H1 (cell line): ENCODE results near the gene RNF157. TPM values are rescaled to one million over a fixed set of nuclear protein-coding genes. Genes with fewer than 3 reads are reported as not detected.
A peak's percentile ranks its signal among the peaks of the same experiment; 100 is the strongest.

Experiments used
- BCL11A ChIP-seq, 2 experiments: IDR thresholded peaks; one replicate each; pipeline ENCODE4 v1.6.1; 2011; ENCODE audit warnings: low read depth in 2 of 2, low read length in 2 of 2, mild to moderate bottlenecking in 2 of 2
- CBX5 ChIP-seq: fragments of 300-800, 300-1000 bp; sonication (generic); IDR thresholded peaks from 2 replicates; pipeline ENCODE4 v1.7.1; 2016; ENCODE audit warnings: antibody characterized with exemption, low read length, low read depth
- CHD2 ChIP-seq: IDR thresholded peaks from 2 replicates; pipeline ENCODE4 v1.6.1; 2012; ENCODE audit warnings: low read length, improper control_type of control experiment
- CREB1 ChIP-seq: IDR thresholded peaks from 2 replicates; pipeline ENCODE4 v1.6.1; 2012; ENCODE audit warnings: inconsistent platforms
- GABPA ChIP-seq: IDR thresholded peaks from 2 replicates; pipeline ENCODE4 v1.6.1; 2011; ENCODE audit warnings: mild to moderate bottlenecking, low read length, moderate library complexity, borderline replicate concordance; ENCODE audit not compliant: insufficient read depth
- GTF2F1 ChIP-seq: IDR thresholded peaks from 2 replicates; pipeline ENCODE4 v1.6.1; 2012; ENCODE audit warnings: low read depth, low read length, improper control_type of control experiment, borderline replicate concordance
- JUN ChIP-seq: IDR thresholded peaks from 2 replicates; pipeline ENCODE4 v1.6.1; 2011; ENCODE audit warnings: low read depth, mild to moderate bottlenecking, improper control_type of control experiment, low read length
- JUND ChIP-seq: IDR thresholded peaks from 2 replicates; pipeline ENCODE4 v1.6.1; 2011; ENCODE audit warnings: mild to moderate bottlenecking, improper control_type of control experiment, low read length
- KDM4A ChIP-seq: IDR thresholded peaks from one replicate; pipeline ENCODE4 v1.7.1; 2012; ENCODE audit warnings: low read depth, mild to moderate bottlenecking, moderate library complexity, low read length, inconsistent platforms; ENCODE audit not compliant: severe bottlenecking
- MAFK ChIP-seq: IDR thresholded peaks from 2 replicates; pipeline ENCODE4 v1.6.1; 2012; ENCODE audit warnings: low read depth, mild to moderate bottlenecking, improper control_type of control experiment, low read length
- PHF8 ChIP-seq: fragments of 200-600 bp; sonication (generic); conservative IDR thresholded peaks from 2 replicates; pipeline ENCODE4 v1.7.1; 2012; ENCODE audit warnings: low read depth, mild to moderate bottlenecking, inconsistent platforms, low read length, moderate library complexity
- POLR2AphosphoS5 ChIP-seq: IDR thresholded peaks from 2 replicates; pipeline ENCODE4 v1.6.1; 2011; ENCODE audit warnings: low read depth, low read length
- SRF ChIP-seq: IDR thresholded peaks from 2 replicates; pipeline ENCODE4 v1.6.1; 2011; ENCODE audit warnings: mild to moderate bottlenecking, low read depth, low read length, moderate library complexity
- SUZ12 ChIP-seq: fragments of 200-600 bp; sonication (generic); IDR thresholded peaks from 2 replicates; pipeline ENCODE4 v1.6.1; 2012; ENCODE audit warnings: mild to moderate bottlenecking, inconsistent platforms, low read length, moderate library complexity, mixed read lengths
- TAF1 ChIP-seq: IDR thresholded peaks from 2 replicates; pipeline ENCODE4 v1.6.1; 2011; ENCODE audit warnings: mild to moderate bottlenecking, low read depth, low read length
- TCF12 ChIP-seq: IDR thresholded peaks from 2 replicates; pipeline ENCODE4 v1.6.1; 2011; ENCODE audit warnings: low read depth, mild to moderate bottlenecking, low read length
- polyA plus RNA-seq, 7 experiments: library from polyadenylated mRNA; depleted of rRNA in 3 of 7; stranded (reverse) in 5 of 7; unstranded in 2 of 7; fragments of >200 nt in 5 of 7; fragments of 200-250 nt in 2 of 7; gene quantifications; 1 replicate in 5 of 7; 2 replicates in 1 of 7; 4 replicates in 1 of 7; pipeline versions ENCODE4 v1.2.1 to v1.2.3, GENCODE V29; 2011 to 2013; ENCODE audit warnings: missing spikeins in 2 of 7, mixed read lengths in 2 of 7
- total RNA-seq: library from RNA; stranded (reverse); fragmentation: NEBNext Ultra II Directional; extraction: Animal tissue kit (Norgen Biotek cat#: 25700); gene quantifications from 2 replicates; pipeline ENCODE4 v1.2.1, GENCODE V29; 2021
- TF ChIP-seq, protein P1 (sequence below), 3 experiments: IDR thresholded peaks; 1 replicate in 2 of 3; 2 replicates in 1 of 3; pipeline versions ENCODE4 v1.5.1 to v1.6.1; 2011; ENCODE audit warnings: low read length in 3 of 3, mild to moderate bottlenecking in 3 of 3, inconsistent platforms in 2 of 3, low read depth in 1 of 3, moderate library complexity in 1 of 3; ENCODE audit not compliant: insufficient read depth in 1 of 3; ENCODE audit errors: control extremely low read depth in 1 of 3
- TF ChIP-seq, protein P2 (sequence below): IDR thresholded peaks from 2 replicates; pipeline ENCODE4 v1.6.1; 2012; ENCODE audit warnings: low read length, inconsistent platforms
- TF ChIP-seq, protein P3 (sequence below): IDR thresholded peaks from 2 replicates; pipeline ENCODE4 v1.6.1; 2011; ENCODE audit warnings: low read length, improper control_type of control experiment
- TF ChIP-seq, protein P4 (sequence below): IDR thresholded peaks from 2 replicates; pipeline ENCODE4 v1.6.1; 2012; ENCODE audit warnings: inconsistent platforms

Gene RNF157
- total and polyA plus RNA-seq, 2 of the 8 experiments (the other 6 are each of a cell fraction or from before 2014, with no cell fraction given) = 13.4 to 16.7 TPM

DNA sequence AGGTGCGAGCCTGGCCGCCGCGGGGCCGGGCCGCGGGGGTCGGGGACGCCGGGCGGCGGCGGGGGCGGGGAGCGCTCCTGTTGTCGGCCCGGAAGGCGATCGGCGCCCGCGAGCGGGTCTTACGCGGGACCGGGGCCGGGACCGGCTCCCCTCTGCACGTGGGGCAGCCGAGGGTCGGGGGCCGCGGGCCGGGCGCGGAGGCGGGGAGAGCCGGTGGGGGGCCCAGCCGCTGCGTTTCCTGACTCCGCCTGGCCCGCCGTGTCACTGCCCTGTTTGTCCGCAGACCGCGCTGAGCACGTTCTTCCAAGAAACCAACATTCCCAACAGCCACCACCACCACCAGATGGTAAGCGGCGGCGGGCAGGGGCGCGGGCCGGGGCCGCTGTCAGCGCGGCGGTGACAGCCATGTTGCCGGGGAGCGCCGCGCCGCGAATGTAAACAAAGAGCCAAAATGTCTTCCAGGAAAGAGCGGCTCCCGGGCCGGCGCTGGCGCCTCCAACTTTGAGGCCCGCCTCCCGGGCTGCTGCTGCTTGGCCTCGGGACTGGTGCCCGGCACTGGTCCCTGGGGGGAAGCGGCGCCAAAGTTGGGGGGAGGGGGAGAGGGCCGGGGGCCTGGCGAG is 25.4 kb upstream of the RNF157 start (continued):
- TF ChIP-seq, protein P1, sequence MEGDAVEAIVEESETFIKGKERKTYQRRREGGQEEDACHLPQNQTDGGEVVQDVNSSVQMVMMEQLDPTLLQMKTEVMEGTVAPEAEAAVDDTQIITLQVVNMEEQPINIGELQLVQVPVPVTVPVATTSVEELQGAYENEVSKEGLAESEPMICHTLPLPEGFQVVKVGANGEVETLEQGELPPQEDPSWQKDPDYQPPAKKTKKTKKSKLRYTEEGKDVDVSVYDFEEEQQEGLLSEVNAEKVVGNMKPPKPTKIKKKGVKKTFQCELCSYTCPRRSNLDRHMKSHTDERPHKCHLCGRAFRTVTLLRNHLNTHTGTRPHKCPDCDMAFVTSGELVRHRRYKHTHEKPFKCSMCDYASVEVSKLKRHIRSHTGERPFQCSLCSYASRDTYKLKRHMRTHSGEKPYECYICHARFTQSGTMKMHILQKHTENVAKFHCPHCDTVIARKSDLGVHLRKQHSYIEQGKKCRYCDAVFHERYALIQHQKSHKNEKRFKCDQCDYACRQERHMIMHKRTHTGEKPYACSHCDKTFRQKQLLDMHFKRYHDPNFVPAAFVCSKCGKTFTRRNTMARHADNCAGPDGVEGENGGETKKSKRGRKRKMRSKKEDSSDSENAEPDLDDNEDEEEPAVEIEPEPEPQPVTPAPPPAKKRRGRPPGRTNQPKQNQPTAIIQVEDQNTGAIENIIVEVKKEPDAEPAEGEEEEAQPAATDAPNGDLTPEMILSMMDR (IDR thresholded peaks at IDR 0.05; ENCODE audit: control extremely low read depth in 1 of 3, insufficient read depth in 1 of 3, low read depth in 1 of 3, low read length in 3 of 3) = no peak
- no peak for TF ChIP-seq CREB1
- TF ChIP-seq BCL11A (IDR thresholded peaks at IDR 0.05; ENCODE audit: low read depth in 2 of 2, low read length in 2 of 2) = no peak
- TF ChIP-seq KDM4A = peak; percentile 59
- no peak for TF ChIP-seq GABPA
- no peak for TF ChIP-seq SUZ12
- no peak for TF ChIP-seq JUND
- peak; percentile 19 for TF ChIP-seq PHF8
- no peak for TF ChIP-seq GTF2F1
- TF ChIP-seq SRF = no peak
- TF ChIP-seq JUN = no peak
- TF ChIP-seq TAF1 = peak; percentile 60
- TF ChIP-seq CBX5 = no peak
- TF ChIP-seq, protein P2, sequence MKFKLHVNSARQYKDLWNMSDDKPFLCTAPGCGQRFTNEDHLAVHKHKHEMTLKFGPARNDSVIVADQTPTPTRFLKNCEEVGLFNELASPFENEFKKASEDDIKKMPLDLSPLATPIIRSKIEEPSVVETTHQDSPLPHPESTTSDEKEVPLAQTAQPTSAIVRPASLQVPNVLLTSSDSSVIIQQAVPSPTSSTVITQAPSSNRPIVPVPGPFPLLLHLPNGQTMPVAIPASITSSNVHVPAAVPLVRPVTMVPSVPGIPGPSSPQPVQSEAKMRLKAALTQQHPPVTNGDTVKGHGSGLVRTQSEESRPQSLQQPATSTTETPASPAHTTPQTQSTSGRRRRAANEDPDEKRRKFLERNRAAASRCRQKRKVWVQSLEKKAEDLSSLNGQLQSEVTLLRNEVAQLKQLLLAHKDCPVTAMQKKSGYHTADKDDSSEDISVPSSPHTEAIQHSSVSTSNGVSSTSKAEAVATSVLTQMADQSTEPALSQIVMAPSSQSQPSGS = no peak
- TF ChIP-seq, protein P3, sequence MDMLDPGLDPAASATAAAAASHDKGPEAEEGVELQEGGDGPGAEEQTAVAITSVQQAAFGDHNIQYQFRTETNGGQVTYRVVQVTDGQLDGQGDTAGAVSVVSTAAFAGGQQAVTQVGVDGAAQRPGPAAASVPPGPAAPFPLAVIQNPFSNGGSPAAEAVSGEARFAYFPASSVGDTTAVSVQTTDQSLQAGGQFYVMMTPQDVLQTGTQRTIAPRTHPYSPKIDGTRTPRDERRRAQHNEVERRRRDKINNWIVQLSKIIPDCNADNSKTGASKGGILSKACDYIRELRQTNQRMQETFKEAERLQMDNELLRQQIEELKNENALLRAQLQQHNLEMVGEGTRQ = no peak
- TF ChIP-seq POLR2AphosphoS5 = no peak; the same call in 1 of the 2 replicates
- no peak for TF ChIP-seq CHD2
- TF ChIP-seq TCF12 = no peak
- no peak for TF ChIP-seq MAFK
- TF ChIP-seq, protein P4, sequence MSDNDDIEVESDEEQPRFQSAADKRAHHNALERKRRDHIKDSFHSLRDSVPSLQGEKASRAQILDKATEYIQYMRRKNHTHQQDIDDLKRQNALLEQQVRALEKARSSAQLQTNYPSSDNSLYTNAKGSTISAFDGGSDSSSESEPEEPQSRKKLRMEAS = peak; percentile 80
